Caco-2 (cell line): ENCODE data around the gene GRK1. TPM values are rescaled to one million over a fixed set of nuclear protein-coding genes. Genes with fewer than 3 reads are reported as not detected.

Experiments used
- BruUV-seq: library from RNA; stranded (reverse); fragments of 400-500 nt; replicated peaks from 2 replicates; lab custom pipeline; 2021; lab: Mats Ljungman, UMichigan
- CTCF ChIA-PET: fragments of 300-600 bp; sonication (Branson Sonifier 250); formaldehyde crosslinking; loops from one replicate; lab custom pipeline; 2022; ENCODE audit warnings: antibody characterized with exemption; lab: Charles Lee
- POLR2A ChIA-PET: fragments of 300-600 bp; sonication (Branson Sonifier 250); formaldehyde crosslinking; loops from one replicate; lab custom pipeline; 2022; ENCODE audit warnings: antibody characterized with exemption; lab: Charles Lee
- DNase-seq, 2 experiments: peaks; one replicate each; pipeline versions ENCODE4 v3.0.0 to v3.0.0-alpha.2; 2020 to 2022
- H3K27me3 ChIP-seq: replicated peaks from 2 replicates; pipeline ENCODE4 v1.6.0; 2011; ENCODE audit warnings: low read length; ENCODE audit not compliant: control insufficient read depth, insufficient read depth
- H3K36me3 ChIP-seq: 2 replicates; pipeline ENCODE4 v1.5.1; 2011; ENCODE audit warnings: low read length; ENCODE audit not compliant: control insufficient read depth, insufficient read depth
- H3K4me1 ChIP-seq: fragments of 250-450 bp; sonication (Bioruptor Pico); 2 replicates; pipeline ENCODE4 v1.5.1; 2020; ENCODE audit warnings: mild to moderate bottlenecking
- H3K4me3 ChIP-seq: 2 replicates; pipeline ENCODE4 v1.5.1; 2011; ENCODE audit warnings: low read depth, mild to moderate bottlenecking, control low read depth, low read length
- H3K9me3 ChIP-seq: fragments of 250-450 bp; sonication (Bioruptor Pico); 2 replicates; pipeline ENCODE4 v1.5.1; 2020; ENCODE audit warnings: mild to moderate bottlenecking, moderate library complexity
- H3K27ac Mint-ChIP-seq: one replicate; pipeline ENCODE4 v1.8.0; 2022; ENCODE audit warnings: mixed read lengths; ENCODE audit not compliant: unreplicated experiment
- H3K27me3 Mint-ChIP-seq: one replicate; pipeline ENCODE4 v1.8.0; 2022; ENCODE audit warnings: mixed read lengths; ENCODE audit not compliant: insufficient read depth, unreplicated experiment
- H3K36me3 Mint-ChIP-seq: one replicate; pipeline ENCODE4 v1.8.0; 2022; ENCODE audit warnings: mild to moderate bottlenecking, mixed read lengths; ENCODE audit not compliant: insufficient read depth, unreplicated experiment
- H3K4me1 Mint-ChIP-seq: one replicate; pipeline ENCODE4 v1.8.0; 2022; ENCODE audit warnings: low read depth, mixed read lengths; ENCODE audit not compliant: unreplicated experiment
- H3K4me3 Mint-ChIP-seq: one replicate; pipeline ENCODE4 v1.8.0; 2022; ENCODE audit warnings: mild to moderate bottlenecking, moderate library complexity, mixed read lengths; ENCODE audit not compliant: unreplicated experiment
- H3K9me3 Mint-ChIP-seq: one replicate; pipeline ENCODE4 v1.8.0; 2022; ENCODE audit warnings: mixed read lengths; ENCODE audit not compliant: unreplicated experiment
- intact Hi-C: fragments of 100-400 bp; cut with micrococcal nuclease; formaldehyde crosslinking; loops from one replicate; pipeline ENCODE4 v1.10.0; 2022; ENCODE audit not compliant: unreplicated experiment
- total RNA-seq: library from RNA; stranded (reverse); gene quantifications from 2 replicates; pipeline ENCODE4 v1.2.3, GENCODE V29; 2022
- TF ChIP-seq, protein P1 (sequence below), 2 experiments: fragments of 200-600 bp in 1 of 2; IDR thresholded peaks; 1 replicate in 1 of 2; 2 replicates in 1 of 2; pipeline versions ENCODE4 v1.5.1 to v1.8.0; 2011 to 2022; ENCODE audit warnings: antibody characterized with exemption in 1 of 2, control low read depth in 1 of 2, inconsistent platforms in 1 of 2, low read depth in 1 of 2, low read length in 1 of 2, mild to moderate bottlenecking in 1 of 2, moderate library complexity in 1 of 2; ENCODE audit not compliant: insufficient read depth in 1 of 2, severe bottlenecking in 1 of 2, unreplicated experiment in 1 of 2

GRK1 gene
- total RNA-seq, 1 experiment from 2014 or later: not detected

DNA sequence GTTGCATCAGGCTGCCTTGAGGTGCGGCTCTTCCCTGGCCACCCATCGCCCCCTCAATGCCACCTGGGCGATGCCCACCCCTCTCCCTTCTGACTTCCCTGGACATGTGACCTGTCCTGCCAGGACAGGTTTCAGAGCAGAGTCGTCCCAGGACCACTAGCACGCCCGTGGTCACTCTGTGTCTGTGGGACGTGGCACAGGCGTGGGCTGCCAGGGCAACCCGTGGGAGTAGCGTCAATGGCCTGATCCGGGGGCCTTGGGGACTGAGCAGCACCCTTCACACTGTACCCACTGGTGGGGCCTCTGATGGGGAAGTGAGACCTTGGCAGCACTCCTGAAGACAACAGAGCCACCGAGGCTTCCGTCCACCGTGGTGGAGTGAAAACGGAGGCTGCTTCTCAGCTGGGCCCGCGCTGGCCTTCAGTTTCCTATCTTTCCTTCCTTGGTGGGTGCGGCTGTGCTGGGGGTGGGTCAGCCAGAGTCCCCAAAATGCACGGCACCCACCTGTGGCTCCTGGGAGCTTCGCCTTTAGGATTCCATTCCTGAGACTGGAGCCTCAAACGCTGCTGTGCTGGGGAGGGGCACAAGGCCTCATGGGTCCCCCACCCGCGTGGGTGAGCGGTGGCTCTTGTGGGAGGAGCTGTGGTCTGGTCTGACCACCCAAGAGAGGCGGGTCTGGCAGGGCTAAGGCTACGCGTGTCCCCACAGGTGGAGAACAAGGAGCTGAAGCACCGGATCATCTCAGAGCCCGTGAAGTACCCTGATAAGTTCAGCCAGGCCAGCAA, 65.3 kb downstream of the GRK1 start:
- H3K27ac Mint-ChIP-seq: no peak overlapping the region
- ChIA-PET POLR2A (no interaction called here), CTCF (no interaction called here)
- no peak for DNase-seq
- peaks cover 10% of the 10 kb centered on the region for H3K36me3 Mint-ChIP-seq
- no peak overlapping the region for H3K4me3 ChIP-seq
- H3K9me3 ChIP-seq: peaks cover 15% of the 10 kb centered on the region
- peaks cover 3% of the 10 kb centered on the region for H3K27me3 Mint-ChIP-seq
- no peak overlapping the region for H3K4me3 Mint-ChIP-seq
- intact Hi-C loops: no loop called here
- no peaks in the 10 kb centered on the region for H3K27me3 ChIP-seq
- no TSS peak for BruUV-seq
- 0 out of 2 replicates have a peak, but pooled peaks cover 3% of the 10 kb centered on the region for H3K4me1 ChIP-seq
- H3K36me3 ChIP-seq: no peaks in the 10 kb centered on the region
- no peaks in the 10 kb centered on the region for H3K9me3 Mint-ChIP-seq
- TF ChIP-seq, protein P1, sequence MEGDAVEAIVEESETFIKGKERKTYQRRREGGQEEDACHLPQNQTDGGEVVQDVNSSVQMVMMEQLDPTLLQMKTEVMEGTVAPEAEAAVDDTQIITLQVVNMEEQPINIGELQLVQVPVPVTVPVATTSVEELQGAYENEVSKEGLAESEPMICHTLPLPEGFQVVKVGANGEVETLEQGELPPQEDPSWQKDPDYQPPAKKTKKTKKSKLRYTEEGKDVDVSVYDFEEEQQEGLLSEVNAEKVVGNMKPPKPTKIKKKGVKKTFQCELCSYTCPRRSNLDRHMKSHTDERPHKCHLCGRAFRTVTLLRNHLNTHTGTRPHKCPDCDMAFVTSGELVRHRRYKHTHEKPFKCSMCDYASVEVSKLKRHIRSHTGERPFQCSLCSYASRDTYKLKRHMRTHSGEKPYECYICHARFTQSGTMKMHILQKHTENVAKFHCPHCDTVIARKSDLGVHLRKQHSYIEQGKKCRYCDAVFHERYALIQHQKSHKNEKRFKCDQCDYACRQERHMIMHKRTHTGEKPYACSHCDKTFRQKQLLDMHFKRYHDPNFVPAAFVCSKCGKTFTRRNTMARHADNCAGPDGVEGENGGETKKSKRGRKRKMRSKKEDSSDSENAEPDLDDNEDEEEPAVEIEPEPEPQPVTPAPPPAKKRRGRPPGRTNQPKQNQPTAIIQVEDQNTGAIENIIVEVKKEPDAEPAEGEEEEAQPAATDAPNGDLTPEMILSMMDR (IDR thresholded peaks at IDR 0.05; ENCODE audit: insufficient read depth in 1 of 2, low read depth in 1 of 2, low read length in 1 of 2, severe bottlenecking in 1 of 2, unreplicated experiment in 1 of 2): no peak
- no peaks in the 10 kb centered on the region for H3K4me1 Mint-ChIP-seq

DNA sequence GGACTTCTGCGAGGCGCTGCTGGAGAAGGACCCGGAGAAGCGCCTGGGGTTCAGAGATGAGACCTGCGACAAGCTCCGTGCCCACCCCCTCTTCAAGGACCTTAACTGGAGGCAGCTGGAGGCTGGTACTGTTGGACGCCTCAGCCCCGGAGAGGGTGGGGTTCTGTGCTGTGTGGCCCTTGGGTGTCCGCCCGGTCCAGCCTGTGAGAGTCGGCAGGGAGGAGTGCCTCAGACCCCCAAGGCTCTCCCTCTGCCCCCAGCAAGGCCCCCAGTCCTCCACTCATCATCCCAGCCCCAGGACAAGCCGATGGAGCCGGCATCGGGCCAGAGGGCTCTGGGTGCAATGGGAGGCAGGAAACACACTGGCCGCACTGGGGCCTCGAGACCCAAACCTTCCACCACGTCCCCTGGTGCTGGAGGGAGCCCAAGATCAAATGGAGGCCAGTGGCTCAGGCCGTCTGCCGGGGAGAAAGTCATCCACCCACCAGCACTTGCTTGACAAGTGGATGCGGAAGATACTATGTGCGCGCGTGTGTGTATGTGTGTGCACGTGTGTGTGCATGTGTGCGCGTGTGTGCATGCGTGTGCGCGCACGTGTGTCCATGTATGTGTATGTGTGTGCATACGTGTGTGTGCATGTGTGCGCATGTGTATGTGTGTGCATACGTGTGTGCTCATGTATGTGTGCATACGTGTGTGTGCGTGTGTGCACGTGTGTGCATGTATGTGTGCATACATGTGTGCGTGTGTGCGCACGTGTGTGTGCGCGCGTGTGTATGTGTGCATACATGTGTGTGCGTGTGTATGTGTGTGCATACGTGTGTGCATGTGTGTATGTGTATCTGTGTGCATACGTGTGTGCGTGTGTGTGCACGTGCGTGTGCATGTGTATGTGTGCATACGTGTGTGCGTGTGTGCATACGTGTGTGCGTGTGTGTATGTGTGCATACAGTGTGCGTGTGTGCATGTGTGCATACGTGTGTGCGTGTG, 66.2 kb downstream of the GRK1 start:
- no peak for DNase-seq
- Histone ChIP-seq H3K36me3 (no peaks in the 10 kb centered on the region), H3K4me3 (no peak overlapping the region), H3K27me3 (no peaks in the 10 kb centered on the region), H3K4me1 (0 out of 2 replicates have a peak, but pooled peaks cover 3% of the 10 kb centered on the region), H3K9me3 (peaks cover 15% of the 10 kb centered on the region)
- peaks cover 3% of the 10 kb centered on the region for H3K27me3 Mint-ChIP-seq
- TF ChIP-seq, protein P1 (IDR thresholded peaks at IDR 0.05; ENCODE audit: insufficient read depth in 1 of 2, low read depth in 1 of 2, low read length in 1 of 2, severe bottlenecking in 1 of 2, unreplicated experiment in 1 of 2): no peak
- ChIA-PET POLR2A (no interaction called here), CTCF (no interaction called here)
- intact Hi-C loops: no loop called here
- BruUV-seq: no TSS peak
- H3K36me3 Mint-ChIP-seq: peaks cover 10% of the 10 kb centered on the region
- H3K27ac Mint-ChIP-seq: no peak overlapping the region
- no peaks in the 10 kb centered on the region for H3K4me1 Mint-ChIP-seq
- no peak overlapping the region for H3K4me3 Mint-ChIP-seq
- H3K9me3 Mint-ChIP-seq: no peaks in the 10 kb centered on the region

DNA sequence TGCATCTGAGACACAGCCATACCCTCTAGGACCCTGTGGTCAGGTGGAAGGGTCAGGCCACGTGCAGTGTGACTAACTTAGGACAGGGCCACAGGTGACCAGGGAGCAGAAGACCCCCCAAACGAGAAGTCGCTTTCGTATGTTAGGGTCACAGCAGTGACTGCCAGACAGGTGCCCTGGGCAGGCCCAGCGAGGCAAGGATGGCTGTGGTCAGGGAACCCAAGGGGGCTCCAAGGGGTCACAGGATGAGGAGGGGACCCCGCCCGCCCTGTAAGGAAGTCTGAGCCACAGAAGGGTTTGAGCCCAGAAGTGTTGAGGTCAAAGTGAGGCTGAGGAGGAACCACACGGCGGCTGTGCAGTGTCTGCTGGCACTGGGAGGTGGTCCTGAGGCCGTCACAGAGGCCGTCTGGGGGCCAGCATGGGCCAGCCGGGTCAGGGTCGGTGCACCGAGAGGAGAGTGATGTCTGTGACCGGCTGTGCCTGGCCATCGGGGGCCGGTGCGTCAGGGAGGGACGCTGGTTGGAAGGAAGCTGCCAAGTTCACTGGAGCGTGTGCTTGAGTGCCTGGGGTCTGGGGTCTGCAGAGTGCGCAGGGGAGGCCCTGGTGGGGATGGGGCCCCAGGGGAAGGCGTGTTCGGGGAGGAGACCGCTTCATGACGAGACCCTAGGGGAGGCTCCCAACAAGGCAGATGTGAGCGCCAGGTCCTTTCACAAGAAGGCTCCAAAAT, 67.2 kb downstream of the GRK1 start:
- Histone ChIP-seq H3K27me3 (no peaks in the 10 kb centered on the region), H3K36me3 (no peaks in the 10 kb centered on the region), H3K9me3 (peaks cover 14% of the 10 kb centered on the region), H3K4me1 (0 out of 2 replicates have a peak, but pooled peaks cover 3% of the 10 kb centered on the region), H3K4me3 (no peak overlapping the region)
- Mint-ChIP-seq H3K27me3 (no peaks in the 10 kb centered on the region), H3K9me3 (no peaks in the 10 kb centered on the region), H3K36me3 (peaks cover 10% of the 10 kb centered on the region), H3K27ac (no peak overlapping the region), H3K4me1 (no peaks in the 10 kb centered on the region), H3K4me3 (no peak overlapping the region)
- no TSS peak for BruUV-seq
- DNase-seq: no peak
- intact Hi-C loops: no loop called here
- TF ChIP-seq, protein P1 (IDR thresholded peaks at IDR 0.05; ENCODE audit: insufficient read depth in 1 of 2, low read depth in 1 of 2, low read length in 1 of 2, severe bottlenecking in 1 of 2, unreplicated experiment in 1 of 2): no peak
- POLR2A ChIA-PET: no interaction called here
- CTCF ChIA-PET: no interaction called here
